ENCODE measurements around the gene SPPL3.

DNA sequence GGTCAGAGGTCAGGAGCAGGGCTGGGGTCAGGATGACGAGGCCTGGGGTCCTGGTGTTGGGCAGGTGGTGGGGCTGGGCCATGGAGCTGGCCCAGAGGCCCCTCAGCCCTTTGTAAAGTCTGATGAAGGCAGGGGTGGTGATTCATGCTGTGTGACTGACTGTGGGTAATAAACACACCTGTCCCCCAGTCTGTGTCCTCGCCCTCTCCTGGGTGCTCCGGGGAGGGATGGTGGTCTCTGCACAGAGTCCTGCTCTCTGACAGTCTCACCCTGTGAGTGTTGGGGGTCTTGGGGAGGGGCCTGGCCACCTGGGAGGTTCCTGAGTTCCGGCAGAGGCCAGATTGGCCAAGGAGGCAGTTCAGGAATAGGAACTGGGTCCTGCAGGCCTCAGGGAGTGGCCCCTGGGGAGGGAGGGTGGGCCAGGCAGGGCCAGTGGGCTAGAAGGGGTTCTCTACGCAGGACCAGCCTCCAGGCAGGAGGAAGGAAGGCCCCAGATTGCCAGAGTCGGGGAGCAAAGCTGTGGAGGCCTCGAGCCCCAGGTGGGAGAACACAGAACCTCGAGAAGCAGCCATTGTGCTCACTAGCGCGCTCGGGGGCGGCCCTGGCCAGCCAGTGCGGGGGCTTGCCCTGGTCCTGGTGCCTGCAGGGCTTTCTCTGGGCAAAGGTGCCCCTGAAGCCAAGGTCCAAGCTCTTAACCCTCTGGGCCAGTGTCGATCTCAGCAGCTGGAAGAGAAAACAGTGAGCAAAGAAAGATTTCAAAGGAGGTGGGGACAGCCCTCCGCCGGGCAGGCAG lies 164.1 kb downstream of the SPPL3 start:
- TF ChIP-seq POLR2AphosphoS5 (IDR thresholded peaks at IDR 0.05; ENCODE audit: insufficient read depth in 1 of 2, low read depth in 1 of 2), result no peak
- no peak for TF ChIP-seq CTCF (IDR thresholded peaks at IDR 0.05)
- no peak for TF ChIP-seq POLR2A (IDR thresholded peaks at IDR 0.05)
